Vagina (tissue), 2 donors: ENCODE results near the gene PKIB. TPM values are rescaled to one million over a fixed set of nuclear protein-coding genes. Genes with fewer than 3 reads are reported as not detected.

ENCODE experiments used
- DNase-seq, 2 donors: peaks; one replicate each; pipeline ENCODE4 v3.0.0-alpha.2; 2017; ENCODE audit errors: extremely low spot score in 2 of 2
- H3K27ac ChIP-seq: fragments of 200-600 bp; sonication (generic); one replicate; pipeline ENCODE4 v1.5.1; 2019
- H3K27me3 ChIP-seq: fragments of 200-600 bp; sonication (generic); one replicate; pipeline ENCODE4 v1.5.1; 2019
- H3K36me3 ChIP-seq, 2 donors: fragments of 200-600 bp; sonication (generic); one replicate each; pipeline ENCODE4 v1.5.1; 2017 to 2019
- H3K4me1 ChIP-seq: fragments of 200-600 bp; sonication (generic); one replicate; pipeline ENCODE4 v1.5.1; 2019
- H3K4me3 ChIP-seq, 2 donors: fragments of 200-600 bp; sonication (generic); 1 replicate in 1 of 2; 2 replicates in 1 of 2; pipeline ENCODE4 v1.5.1; 2016 to 2019
- H3K9me3 ChIP-seq: fragments of 200-600 bp; sonication (generic); one replicate; pipeline ENCODE4 v1.5.1; 2019
- CTCF ChIP-seq, 3 experiments: fragments of 450-650 bp in 2 of 3; fragments of 200-600 bp in 1 of 3; sonication (generic) in 1 of 3; IDR thresholded peaks; one replicate each; pipeline ENCODE4 v1.5.1; 2017 to 2019; ENCODE audit warnings: antibody characterized with exemption in 3 of 3, mild to moderate bottlenecking in 2 of 3, moderate library complexity in 2 of 3
- POLR2A ChIP-seq, 2 donors: fragments of 450-650 bp; IDR thresholded peaks; one replicate each; pipeline ENCODE4 v1.6.1; 2017; ENCODE audit warnings: antibody characterized with exemption in 2 of 2, mild to moderate bottlenecking in 2 of 2, moderate library complexity in 2 of 2
- POLR2AphosphoS5 ChIP-seq, 2 donors: sonication (generic); formaldehyde crosslinking; IDR thresholded peaks; one replicate each; pipeline ENCODE4 v1.9.0; 2017; ENCODE audit warnings: antibody characterized with exemption in 2 of 2, mild to moderate bottlenecking in 2 of 2, low read depth in 1 of 2; ENCODE audit not compliant: insufficient read depth in 1 of 2
- intact Hi-C: fragments of 100-400 bp; cut with DNase I; formaldehyde crosslinking; loops from one replicate; pipeline ENCODE4 v1.15.1; 2023
- total RNA-seq: library from RNA; depleted of rRNA; stranded (reverse); fragments of >200 nt; gene quantifications from one replicate; pipeline ENCODE4 v1.2.3, GENCODE V29; 2016

The PKIB gene
- total RNA-seq, 1 donor from 2014 or later: 2.7 TPM

- Histone ChIP-seq H3K4me3 (no peak overlapping the region), H3K27me3 (no peaks in the 10 kb centered on the region), H3K36me3 (no peaks in the 10 kb centered on the region), H3K27ac (no peak overlapping the region), H3K9me3 (no peaks in the 10 kb centered on the region), H3K4me1 (no peaks in the 10 kb centered on the region)
- no peak for DNase-seq
- intact Hi-C loops: no loop called here
- no peak for TF ChIP-seq CTCF (IDR thresholded peaks at IDR 0.05)
Observed at GRCh38 chr6:122701666-122702065, 91.5 kb downstream of the PKIB start.

GRCh38 chr6:122702841-122703240 is 92.6 kb downstream of the PKIB start:
- Histone ChIP-seq H3K4me3 (no peak overlapping the region), H3K27ac (no peak overlapping the region), H3K27me3 (no peaks in the 10 kb centered on the region), H3K4me1 (no peaks in the 10 kb centered on the region), H3K36me3 (no peaks in the 10 kb centered on the region), H3K9me3 (no peaks in the 10 kb centered on the region)
- intact Hi-C loops: no loop called here
- TF ChIP-seq CTCF (IDR thresholded peaks at IDR 0.05) (no peak), POLR2A (IDR thresholded peaks at IDR 0.05) (no peak), POLR2AphosphoS5 (IDR thresholded peaks at IDR 0.05; ENCODE audit: insufficient read depth in 1 of 2, low read depth in 1 of 2) (no peak)
- no peak for DNase-seq

GRCh38 chr6:122704066-122704465 is 93.9 kb downstream of the PKIB start:
- intact Hi-C loops: no loop called here
- Histone ChIP-seq H3K27ac (no peak overlapping the region), H3K27me3 (no peaks in the 10 kb centered on the region), H3K36me3 (no peaks in the 10 kb centered on the region), H3K4me3 (no peak overlapping the region), H3K4me1 (no peaks in the 10 kb centered on the region), H3K9me3 (no peaks in the 10 kb centered on the region)
- TF ChIP-seq POLR2AphosphoS5 (IDR thresholded peaks at IDR 0.05; ENCODE audit: insufficient read depth in 1 of 2, low read depth in 1 of 2) (no peak), POLR2A (IDR thresholded peaks at IDR 0.05) (no peak), CTCF (IDR thresholded peaks at IDR 0.05) (no peak)
- no peak for DNase-seq

- H3K36me3 ChIP-seq: no peaks in the 10 kb centered on the region
- H3K4me3 ChIP-seq: no peak overlapping the region
- H3K27ac ChIP-seq: no peak overlapping the region
- no peaks in the 10 kb centered on the region for H3K27me3 ChIP-seq
- TF ChIP-seq POLR2A (IDR thresholded peaks at IDR 0.05): no peak
- TF ChIP-seq POLR2AphosphoS5 (IDR thresholded peaks at IDR 0.05; ENCODE audit: insufficient read depth in 1 of 2, low read depth in 1 of 2): no peak
- no peak for TF ChIP-seq CTCF (IDR thresholded peaks at IDR 0.05)
- H3K9me3 ChIP-seq: no peaks in the 10 kb centered on the region
- no peak for DNase-seq
- no peaks in the 10 kb centered on the region for H3K4me1 ChIP-seq
- intact Hi-C loops: no loop called here
Observed at GRCh38 chr6:122709922-122710512, 99.8 kb downstream of the PKIB start.

GRCh38 chr6:122710908-122711635 is 100.9 kb downstream of the PKIB start:
- Histone ChIP-seq H3K4me3 (no peak overlapping the region), H3K36me3 (no peaks in the 10 kb centered on the region), H3K27ac (no peak overlapping the region), H3K9me3 (no peaks in the 10 kb centered on the region), H3K4me1 (no peaks in the 10 kb centered on the region), H3K27me3 (no peaks in the 10 kb centered on the region)
- TF ChIP-seq POLR2A (IDR thresholded peaks at IDR 0.05) (no peak), CTCF (IDR thresholded peaks at IDR 0.05) (no peak), POLR2AphosphoS5 (IDR thresholded peaks at IDR 0.05; ENCODE audit: insufficient read depth in 1 of 2, low read depth in 1 of 2) (no peak)
- DNase-seq: no peak
- intact Hi-C loops: no loop called here
